Measurements from ENCODE around the gene FKBP11.

DNA sequence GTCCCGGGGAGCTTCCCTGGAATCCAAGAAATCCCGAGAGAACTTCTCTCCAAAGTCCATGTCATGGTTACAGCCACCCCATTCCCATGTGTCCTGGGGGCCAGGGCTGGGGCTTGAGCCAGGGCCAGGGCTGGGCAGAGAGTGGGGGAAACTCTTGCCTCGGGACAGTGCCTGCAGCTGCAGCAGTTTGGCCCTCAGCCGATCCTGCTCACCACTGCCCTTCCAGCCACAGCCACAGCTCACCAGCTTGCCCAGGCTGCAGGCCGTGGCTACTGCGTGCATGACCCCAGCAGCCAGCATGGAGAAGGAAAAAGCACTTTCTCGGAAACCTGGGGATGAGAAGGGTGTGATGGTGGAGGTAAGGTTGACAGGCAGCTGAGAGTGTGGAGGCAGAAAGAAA lies 42.7 kb upstream of the FKBP11 start:
- TF ChIP-seq CTCF (IDR thresholded peaks at IDR 0.05) (no peak), EZH2 (IDR thresholded peaks at IDR 0.05) (no peak)
